T1000 (cell line): ENCODE results near the gene FREY1.

Source experiments
- DNase-seq: peaks from one replicate; lab custom pipeline; 2025; ENCODE audit warnings: mixed read lengths; lab: John Stamatoyannopoulos, UW

The FREY1 gene, protein sequence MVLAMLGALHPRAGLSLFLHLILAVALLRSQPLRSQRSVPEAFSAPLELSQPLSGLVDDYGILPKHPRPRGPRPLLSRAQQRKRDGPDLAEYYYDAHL

DNA sequence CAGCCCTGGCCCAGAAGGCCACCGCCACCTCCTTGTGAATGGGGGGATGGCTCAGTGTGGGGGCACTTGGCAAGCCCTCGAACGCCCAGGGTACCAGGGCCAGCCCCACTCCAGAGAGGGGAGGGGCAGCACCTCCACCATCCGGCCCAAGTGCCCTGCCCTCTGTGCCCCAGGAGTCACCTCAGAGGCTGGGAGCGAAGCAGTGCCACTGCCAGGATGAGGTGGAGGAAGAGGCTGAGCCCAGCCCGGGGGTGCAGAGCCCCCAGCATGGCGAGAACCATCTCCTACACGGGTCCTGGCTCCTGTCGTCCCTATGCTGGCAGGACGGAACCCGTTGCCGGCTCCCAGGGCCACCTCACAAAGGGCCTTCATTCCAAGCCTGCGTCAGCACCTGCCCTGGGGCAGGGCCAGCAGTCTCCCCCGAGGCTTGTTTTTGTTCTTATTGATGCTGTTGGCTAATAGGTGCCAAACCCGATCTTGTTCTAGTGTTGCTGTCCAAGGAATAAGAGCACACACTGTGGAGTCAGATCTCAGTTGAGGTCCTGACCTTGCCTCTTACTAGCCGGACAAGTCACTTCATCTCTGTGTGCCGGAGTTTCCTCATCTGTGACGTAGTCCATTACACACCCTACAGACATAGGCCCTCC is at the start of gene FREY1:
FREY1 (minus strand) TSS at position 307 of the 647 bp plus-strand sequence; CDS start at position 281, 26 bp downstream.
- DNase-seq: no peak

DNA sequence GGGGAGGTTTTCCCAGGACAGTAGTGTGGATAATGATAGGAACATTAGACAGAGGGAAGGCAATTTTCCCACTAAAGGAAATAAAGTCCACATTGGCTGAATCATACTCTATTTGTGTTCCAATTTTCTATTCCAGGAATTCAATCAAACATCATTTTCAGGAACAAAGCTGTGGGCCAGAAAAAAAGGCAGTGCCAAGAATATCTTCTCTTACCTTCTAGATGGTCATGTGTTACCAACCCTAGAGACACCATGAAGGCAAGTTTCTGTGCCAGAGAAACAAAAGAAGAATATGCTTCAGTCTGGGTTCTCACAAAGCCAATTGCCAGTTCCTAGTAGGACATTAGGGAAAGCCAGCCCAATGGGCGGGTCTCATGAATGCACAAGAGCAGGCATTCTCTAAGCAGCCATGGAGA is 42.9 kb upstream of the FREY1 start:
- no peak for DNase-seq

DNA sequence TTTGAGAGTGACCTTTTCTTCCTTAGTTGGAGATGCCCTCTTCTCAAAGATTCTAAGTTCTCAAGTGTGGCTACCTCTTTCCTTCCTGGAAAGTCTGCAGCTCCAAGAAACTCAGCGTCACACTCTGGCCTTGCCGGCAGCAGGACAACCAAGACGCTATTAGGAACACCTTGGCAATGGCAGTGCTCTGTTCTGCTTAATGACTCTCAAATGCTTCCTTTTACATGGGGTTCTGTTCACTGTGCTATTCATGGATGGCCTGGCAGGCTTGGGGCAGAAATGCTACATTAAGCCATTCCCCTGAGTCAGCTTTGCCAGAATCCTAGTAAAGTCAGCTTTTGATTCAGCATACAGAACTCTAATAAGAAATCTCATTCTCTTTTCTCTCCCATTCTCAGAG is 41.3 kb upstream of the FREY1 start:
- no peak for DNase-seq

DNA sequence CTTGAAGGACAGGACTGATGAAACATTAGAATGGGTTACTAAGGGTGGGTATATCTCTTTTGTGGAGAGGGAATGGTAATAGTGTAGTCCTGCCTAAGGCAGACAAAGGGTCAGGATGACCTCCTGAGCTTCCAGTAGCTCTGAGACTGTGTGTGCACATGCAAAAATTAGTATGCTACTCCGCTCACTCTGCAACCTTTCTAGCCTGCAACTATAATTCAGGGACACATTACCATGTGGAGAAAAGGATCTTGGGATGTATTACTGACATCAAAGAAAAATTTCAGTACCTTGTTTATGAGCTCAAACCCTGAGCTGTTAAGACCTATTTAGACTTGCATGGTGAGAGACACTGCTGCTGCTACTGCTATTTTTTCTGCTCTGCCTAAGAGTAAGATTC is 40.8 kb upstream of the FREY1 start:
- DNase-seq: no peak

DNA sequence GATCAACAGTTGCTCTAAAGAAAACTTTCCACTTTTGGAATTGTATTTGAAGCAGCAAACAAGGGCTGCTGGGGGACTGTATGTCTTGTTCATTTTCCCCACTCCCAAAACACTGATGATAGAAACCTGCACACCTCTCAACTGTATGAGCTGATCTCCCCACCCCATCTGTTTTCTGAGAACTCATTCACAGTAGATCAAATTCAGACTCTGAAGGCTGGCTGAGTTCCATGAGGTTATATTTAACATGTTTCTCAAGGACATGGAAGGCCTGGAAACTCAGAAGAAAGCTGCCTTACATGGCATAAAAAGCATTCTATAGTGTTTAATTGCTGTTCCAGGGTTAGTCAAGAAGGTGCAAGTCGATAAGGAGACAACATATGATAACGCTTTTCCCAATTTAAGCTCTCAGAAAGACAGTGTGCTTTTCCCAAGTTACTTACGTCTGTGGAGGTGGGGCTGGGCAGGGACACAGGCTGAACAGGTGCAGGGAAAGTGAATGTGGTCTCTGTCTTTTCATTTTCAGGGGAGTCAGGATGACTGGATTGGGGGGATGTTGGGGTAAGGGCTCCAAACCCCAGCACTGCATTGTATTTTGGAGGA is 38.4 kb upstream of the FREY1 start:
- no peak for DNase-seq

DNA sequence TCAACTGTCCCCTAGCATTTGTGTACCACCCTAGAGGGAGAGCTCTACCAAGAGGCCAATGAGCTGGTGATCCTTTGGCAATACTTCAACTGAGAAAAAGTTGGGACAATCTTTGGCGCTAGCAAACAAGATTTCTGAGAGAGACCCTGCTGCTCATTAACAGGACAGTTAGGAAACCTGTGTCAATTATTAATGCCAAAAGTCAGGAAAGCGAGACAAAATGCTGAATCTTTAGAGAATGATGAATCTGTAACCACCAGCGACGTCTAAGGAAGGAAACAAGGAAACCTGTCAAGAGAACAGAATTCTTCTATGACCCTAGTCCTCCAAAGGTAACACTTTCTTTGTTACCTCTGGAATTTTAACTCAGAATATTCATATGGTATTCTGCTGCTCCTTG is 35.3 kb upstream of the FREY1 start:
- no peak for DNase-seq

DNA sequence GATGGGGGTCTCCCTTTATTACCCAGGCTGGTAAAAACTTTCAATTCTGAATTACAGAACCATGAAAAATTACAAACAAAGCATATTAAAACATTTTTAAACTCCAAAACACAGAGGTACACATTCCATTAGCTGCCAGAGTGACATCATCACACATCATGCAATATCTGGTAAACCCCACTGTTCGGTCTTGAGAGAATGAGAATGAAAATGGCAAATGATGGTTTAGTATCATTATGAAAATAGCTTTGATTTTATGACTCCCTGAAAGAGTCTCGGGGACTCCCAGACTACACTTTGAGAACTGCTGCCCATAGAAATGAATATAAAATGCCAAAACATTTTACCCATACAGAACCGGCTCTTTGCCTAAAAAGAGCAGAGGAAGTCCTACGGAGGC is 34.2 kb upstream of the FREY1 start:
- DNase-seq: no peak

DNA sequence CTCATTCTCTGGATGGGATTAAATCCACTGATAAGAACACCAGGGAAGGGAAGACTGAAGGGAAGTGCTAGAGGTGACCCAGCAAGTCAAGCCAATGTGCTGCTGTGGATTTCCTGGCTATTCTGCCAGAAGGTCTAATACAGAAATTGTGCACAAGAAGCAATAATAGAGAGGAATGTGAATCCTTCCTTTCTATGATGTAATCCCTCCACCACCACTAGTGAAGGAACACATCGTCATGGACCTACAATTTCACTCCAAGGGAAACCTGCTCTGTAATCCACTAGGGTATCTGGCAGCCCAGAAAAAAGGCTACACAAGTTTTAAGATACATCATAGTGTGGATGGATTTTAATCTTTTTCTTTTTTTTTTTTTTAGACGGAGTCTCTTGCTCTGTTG is 32.8 kb upstream of the FREY1 start:
- DNase-seq: no peak

DNA sequence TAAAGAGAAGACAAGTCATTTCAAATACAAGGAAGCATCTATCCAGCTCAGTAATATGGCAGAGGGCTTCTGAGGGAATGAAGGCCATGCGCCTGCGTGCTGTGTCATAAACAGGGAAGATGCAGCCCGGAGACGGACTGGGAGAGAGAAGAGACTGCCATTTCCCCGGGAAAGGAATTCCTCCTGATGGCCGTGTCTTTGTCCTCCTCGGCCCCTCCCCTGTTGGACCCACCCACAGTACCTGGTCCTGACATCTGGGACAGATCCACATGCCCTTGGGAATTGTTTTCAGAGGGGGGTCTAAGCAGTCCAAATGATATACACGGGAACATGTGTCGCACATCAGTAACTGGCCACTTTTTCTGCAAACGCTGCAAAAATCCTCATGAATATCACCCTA is 30.8 kb upstream of the FREY1 start:
- no peak for DNase-seq

DNA sequence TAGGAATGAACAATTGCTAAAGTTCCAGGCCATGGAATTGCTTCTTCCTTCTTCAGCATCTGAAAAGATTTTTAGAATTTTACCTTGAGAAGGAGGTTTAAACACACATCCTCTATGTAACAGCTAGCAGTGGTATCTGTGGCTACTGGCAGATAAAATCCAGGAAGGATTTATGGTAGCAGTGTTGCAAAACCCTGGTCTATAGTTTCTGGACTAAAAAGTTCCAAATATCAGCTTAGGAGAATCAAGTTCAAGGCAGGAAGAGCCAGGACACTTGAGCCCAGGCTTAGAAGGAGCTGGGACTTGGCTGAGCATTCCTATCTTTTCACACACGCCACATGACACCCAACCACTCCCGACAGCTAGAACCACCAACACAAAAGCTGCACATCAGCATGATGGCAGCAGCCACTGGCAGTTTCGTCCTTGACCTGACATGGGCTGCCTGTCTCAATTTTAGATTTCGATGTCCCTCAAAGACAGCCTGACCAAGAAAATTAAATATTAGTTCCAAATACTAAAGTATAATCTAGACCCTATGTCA is 29.5 kb upstream of the FREY1 start:
- DNase-seq: no peak

DNA sequence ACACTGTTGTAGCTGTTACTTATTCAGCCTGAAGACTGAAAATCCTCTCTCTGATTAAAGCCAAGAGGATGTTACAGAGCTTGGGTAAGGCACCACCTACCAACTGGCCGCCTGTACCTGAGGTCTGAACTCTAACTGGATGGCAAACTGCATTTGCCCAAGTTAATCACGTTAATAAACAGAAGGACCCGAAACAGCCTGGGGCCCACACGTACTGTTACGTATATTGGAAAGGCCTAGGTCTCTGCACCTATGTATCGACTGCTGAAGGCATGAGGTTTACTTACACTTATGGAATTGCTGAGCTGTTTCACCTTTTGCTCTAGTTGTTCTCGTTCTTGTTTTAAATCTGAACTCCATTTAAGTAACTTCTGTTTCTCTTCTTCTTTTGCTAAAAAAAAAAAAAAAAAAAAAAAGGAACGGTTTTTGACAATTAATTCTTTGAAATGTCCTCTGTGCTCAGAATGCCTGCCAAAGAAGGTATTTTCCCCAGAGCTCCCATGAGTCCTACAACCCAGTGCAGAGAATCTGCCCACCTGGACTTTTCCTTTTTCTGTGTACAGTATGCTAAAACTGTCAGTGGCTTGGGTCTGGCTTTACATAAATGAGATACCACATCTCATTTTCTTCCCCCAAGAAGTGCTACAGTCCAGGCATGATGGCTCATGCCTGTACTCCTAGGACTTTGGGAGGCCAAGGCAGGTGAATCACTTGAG is 28.4 kb upstream of the FREY1 start:
- no peak for DNase-seq

DNA sequence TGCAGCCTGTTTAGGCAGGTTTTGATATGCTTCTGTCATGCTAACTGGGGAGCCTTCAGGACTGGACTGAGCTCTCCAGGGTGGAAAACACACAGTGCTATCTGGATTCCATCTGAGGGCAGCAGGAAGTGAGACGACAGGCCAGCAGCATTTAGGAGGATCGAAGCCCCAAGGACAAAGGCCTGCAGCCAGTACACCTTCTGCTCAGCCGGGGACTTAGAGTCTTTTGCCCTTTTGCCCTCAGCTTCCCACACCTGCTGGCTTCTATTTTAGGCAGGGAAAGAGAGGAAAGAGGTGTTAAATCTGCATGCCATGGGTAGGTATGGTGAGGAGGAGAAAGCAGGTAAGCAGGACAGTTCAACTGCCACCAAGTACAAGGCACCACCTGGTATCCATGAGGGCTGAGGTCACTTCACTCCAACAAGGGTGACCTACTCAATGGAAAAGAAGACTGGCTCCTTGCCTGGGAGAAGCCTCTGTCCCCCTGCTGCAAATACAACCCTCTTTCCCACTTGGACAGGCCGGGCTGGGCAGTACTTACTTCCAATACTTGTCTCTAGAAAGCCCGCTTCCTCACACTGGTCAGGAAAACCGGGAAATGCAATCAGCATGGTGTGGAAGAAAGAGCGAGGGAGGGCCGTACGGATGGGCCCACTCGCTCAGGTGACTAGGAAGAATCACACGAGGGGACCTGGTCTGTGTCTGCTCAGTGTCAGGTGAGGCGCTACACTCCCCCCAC is 27.7 kb upstream of the FREY1 start:
- DNase-seq: no peak

DNA sequence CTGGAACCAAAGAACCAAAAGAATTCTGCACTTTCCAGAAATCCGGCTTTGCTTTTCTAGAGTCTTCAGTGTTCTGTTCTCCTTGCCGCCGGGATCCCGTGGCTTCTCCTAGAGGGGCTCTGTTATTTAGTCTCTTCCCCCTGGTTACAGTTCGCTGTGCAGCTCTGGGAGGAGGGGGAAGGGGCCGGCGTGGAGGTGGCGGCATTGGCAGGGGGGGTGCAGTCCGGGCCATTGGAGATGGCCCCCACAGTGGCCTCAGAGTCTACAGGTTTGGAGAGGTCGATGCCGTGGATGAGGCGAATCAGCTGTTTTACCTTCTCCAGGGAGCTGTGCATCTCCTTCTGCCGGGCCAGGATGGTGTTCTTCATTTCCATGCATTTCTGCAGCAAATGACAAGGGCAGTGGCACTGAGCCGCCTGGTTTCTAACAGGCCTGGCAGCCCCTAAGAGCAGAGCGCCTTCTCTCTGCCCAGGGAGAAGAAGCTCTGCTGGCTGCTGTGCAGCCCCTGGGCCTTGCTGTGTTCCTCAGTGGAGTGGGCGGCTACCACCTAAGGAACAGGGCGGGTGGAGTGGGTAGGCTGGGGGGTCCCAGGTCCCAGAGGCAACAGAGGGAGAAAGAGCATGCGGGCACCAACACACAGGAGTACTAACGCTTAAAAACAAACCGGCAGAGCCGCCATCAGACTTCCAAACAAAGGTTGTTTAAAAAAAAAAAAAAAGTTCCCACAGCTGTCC is 26.9 kb upstream of the FREY1 start:
- DNase-seq: no peak

DNA sequence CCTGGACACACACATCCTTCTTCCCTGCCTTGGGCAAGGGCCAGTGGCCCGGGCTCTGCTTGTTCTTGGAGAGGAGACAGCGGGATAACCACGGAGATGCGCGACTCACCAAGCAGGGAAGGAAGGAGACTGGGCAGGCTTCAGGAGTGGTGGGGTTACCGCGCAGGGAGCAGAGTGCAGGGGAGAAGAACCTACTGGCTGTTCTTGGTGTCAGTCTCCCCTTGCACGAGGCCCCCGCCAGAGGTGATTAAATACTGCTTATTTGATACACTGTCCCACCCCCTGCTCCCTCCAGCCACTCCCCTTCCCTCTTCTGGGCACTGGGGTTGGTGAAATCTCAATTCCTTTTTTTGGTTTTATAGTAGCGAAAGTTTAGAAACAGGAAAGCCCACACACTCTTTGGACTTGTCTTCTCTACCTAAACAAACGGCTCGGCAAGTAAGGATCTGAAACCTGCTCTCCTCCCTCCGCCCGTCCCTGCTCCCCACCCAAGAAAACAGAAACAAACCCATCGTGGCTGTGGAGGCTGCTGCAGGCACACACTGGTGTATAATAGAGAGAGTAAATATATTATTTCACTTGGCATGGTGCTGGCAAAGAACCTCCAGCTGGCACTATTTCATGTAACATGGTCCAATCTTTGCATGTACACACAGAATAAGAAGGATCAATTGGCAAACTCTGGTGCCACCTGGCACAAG is 26.2 kb upstream of the FREY1 start:
- DNase-seq: no peak

DNA sequence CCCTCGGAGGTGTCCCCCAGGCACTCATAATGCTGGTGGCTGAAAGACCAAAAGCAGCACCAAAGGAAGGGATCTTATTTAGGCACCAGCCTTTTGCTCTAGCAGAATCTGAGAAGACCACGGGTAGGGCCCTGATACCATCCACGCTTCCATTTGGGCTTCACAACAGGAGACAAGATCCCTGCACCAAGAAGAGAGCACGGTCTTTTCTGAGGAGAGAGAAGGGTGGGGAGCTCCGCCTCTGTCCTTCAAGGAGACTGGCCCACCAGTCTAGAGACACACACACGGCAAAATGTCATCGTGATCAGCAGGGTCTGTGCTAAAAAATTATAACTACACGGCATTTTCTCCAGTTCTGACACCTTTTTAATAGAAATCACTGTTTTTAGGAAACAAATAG is 25.1 kb upstream of the FREY1 start:
- DNase-seq: no peak

DNA sequence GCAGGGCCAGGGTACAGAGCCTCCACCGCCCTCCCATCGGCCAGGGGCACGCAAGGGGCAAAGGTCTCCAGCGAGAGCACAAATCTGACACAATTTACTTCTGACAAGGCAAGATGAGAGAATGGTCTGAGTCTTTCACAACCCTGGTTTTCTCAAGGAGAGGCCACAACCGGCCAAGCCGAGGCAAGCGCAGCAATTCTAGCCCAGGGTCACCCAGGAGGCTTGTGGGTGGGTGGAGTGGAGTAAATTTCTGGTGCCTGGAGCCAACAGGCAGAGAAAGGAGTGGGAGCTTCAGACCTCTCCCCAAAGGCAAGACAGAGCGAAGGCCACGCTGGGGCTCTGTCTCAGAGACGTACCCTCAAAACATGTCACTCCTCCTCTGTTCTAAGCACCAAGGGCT is 24.7 kb upstream of the FREY1 start:
- DNase-seq: no peak

DNA sequence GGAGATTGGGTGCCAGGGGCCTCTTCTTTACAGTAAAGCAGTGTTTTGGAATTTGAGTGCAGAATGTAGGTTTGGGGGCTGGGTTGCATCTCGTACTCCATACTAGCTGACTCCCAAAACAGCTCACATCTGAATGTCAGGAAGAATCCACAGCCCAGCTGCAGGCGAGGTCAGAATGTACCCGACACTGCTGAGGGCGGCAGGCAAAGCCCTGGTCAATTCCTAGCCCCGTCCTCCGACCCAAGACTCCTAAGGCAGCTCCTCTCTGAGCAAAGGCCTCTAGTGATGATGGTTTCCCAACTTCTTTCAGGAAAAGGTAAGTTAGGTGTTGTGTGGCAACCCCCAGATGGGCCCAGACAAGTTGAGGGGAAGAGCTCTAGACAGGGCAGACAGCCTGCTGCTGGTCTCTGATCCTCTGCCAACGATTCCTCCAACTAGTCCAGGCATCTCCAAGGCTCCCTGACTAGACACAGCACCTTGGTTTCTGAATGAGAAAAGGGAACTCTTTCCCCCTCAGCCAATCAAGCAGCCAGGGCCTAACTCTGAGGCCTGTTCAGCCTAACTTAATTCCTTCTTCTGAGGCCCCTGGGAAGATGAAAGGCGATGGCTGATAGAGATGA is 24.0 kb upstream of the FREY1 start:
- DNase-seq: no peak

DNA sequence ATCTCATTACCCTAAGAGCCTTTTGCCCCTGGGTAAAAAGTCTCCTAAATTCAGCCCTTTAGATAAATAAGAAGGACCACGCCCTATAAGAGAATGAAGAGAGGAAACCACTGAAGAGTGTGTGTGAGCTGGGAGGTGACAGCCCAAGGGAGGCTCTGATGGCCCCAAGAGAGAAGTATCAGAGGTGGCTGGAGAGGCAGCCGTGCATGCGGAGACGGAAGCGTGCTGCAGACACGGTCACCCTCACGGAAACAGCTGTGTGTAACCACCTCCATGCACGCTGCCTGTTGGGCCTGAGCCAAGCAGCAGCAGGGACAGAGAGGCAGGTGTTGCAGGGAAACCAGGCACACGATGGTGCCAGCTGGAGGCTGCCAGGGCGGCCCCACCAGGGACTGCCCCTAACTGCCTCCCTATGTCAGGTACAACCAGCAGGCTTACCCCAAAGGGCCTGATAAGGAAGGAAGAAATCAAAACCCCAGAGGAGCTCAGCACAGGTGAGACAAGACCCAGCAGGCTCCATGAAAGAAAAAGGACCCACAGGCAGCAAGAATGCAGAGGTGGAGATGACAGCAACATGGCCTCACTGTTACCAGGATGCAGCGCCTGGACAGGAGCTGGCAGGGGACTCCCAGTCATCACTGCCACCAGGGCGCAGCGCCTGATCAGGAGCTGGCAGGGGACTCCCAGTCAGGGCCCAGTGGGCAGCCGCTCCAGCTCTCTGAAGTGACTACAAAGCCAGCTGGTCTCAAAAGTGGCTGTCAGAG is 23.1 kb upstream of the FREY1 start:
- DNase-seq: no peak

DNA sequence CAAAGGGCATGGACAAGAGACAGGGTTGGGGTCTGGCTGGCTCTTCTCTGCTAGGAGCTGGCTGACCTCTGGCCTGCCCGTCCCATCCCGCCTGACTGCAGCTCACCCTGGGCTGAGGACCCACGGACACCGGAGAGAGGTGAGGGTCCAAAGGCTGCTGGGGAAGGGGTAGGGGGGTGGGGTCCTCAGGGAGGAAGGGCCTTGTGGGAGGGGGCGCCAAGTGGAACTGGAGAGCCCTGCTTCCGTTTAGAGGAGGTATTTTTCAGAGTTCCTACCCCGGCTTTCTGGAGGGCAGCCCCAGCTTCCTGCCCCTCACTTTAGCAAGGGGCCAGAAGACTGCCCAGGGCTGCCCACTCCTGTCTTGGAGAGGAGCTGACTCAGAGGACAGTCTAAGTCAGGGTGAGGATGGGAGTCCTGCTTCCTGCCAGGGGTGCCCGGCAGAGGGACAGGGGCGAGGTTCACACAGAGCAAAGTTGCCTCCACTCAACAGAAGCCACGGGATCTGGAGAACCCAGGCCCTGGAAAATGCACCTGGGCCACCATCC is 22.5 kb upstream of the FREY1 start:
- no peak for DNase-seq
